Measurements from ENCODE around the gene CTTN. TPM values are rescaled to one million over a fixed set of nuclear protein-coding genes. Genes with fewer than 3 reads are reported as not detected.

The CTTN gene
- total and polyA plus RNA-seq, 9 of the 15 experiments (the other 6 are each of a cell fraction or from before 2014, with no cell fraction given) = 9.9 to 158 (median 99.7) TPM

DNA sequence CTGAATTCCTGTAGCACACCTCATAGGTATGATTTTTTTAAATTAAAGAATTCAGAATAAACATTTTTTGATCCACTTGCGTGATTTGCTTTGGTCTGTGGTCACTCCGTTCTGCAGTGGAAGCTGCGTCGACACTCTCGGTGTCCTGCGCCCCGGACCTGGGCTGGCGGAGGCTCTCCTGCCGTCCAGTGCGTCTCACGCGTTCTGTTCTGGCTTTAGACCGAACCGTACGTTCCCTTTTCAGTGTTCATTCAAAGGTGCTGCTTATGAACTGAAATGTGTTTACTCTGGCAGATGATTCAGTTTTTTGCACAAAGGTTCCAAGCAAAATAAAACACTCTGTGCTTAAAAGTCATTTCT lies 38.2 kb downstream of the CTTN start:
- Histone ChIP-seq H2AFZ (ENCODE audit: low read depth, low read length) (no peak overlapping the region), H3K9me3 (replicated peaks; ENCODE audit: control insufficient read depth, insufficient read depth, low read depth, low read length) (no peaks in the 10 kb centered on the region), H3K9me1 (ENCODE audit: control insufficient read depth, insufficient read depth, low read length) (no peaks in the 10 kb centered on the region), H3K4me1 (replicated peaks in 1 of 2; ENCODE audit: control insufficient read depth in 2 of 2, insufficient read depth in 2 of 2, low read length in 2 of 2) (peaks cover 0 to 7% of the 10 kb centered on the region in 2 experiments; a peak in 2 of 5 replicates), H3K27ac (ENCODE audit: extremely low read depth, low read depth, low read length) (no peak overlapping the region), H3K27me3 (ENCODE audit: control insufficient read depth in 2 of 2, insufficient read depth in 2 of 2, low read length in 2 of 2) (no peaks in the 10 kb centered on the region), H3K9ac (ENCODE audit: insufficient read depth in 1 of 2, low read depth in 2 of 2, low read length in 2 of 2) (no peak overlapping the region), H3K36me3 (ENCODE audit: control insufficient read depth, insufficient read depth, low read length) (peaks cover 65% of the 10 kb centered on the region; the same call in 2 of the 3 replicates), H4K20me1 (replicated peaks; ENCODE audit: control insufficient read depth, insufficient read depth, low read length) (no peaks in the 10 kb centered on the region), H3K4me2 (ENCODE audit: insufficient read depth, low read length) (no peak overlapping the region), H3K79me2 (ENCODE audit: control insufficient read depth, insufficient read depth, low read length) (no peaks in the 10 kb centered on the region), H3K4me3 (no peak overlapping the region)
- ChIA-PET CTCF (ENCODE audit: low intra/inter-chr PET ratio) (no interaction called here), POLR2A (interaction anchor here (1.4 kb wide), 1 partner anchor 13 kb away, joined by 5 read pairs; no protein-coding TSS in a partner anchor)
- FAIRE-seq = no peak
- BruUV-seq (replicated peaks) = no TSS peak
- TF ChIP-seq RBM34 (IDR thresholded peaks at IDR 0.05; ENCODE audit: borderline replicate concordance, insufficient read depth, low read length) = no peak
- TF ChIP-seq PYGO2 (tag; IDR thresholded peaks at IDR 0.05) = no peak
- no peak for TF ChIP-seq HNRNPUL1 (IDR thresholded peaks at IDR 0.05; ENCODE audit: low read length)
- no peak for TF ChIP-seq ZNF766 (CRISPR knock-in tag; conservative IDR thresholded peaks at IDR 0.05)
- TF ChIP-seq PML (IDR thresholded peaks at IDR 0.05; ENCODE audit: low read length) = no peak
- no peak for TF ChIP-seq KLF16 (IDR thresholded peaks at IDR 0.05)
- TF ChIP-seq NR3C1 (CRISPR knock-in tag; IDR thresholded peaks at IDR 0.05) = no peak
- no peak for TF ChIP-seq ATF1 (CRISPR knock-in tag; IDR thresholded peaks at IDR 0.05)
- TF ChIP-seq ATF1 (tag; IDR thresholded peaks at IDR 0.05) = no peak
- no peak for TF ChIP-seq SP2 (IDR thresholded peaks at IDR 0.05; ENCODE audit: extremely low read depth, low read depth, low read length, poor library complexity, severe bottlenecking)
- no peak for TF ChIP-seq ZNF384 (IDR thresholded peaks at IDR 0.05; ENCODE audit: low read depth, low read length)
- no peak for TF ChIP-seq GTF2F1 (IDR thresholded peaks at IDR 0.05; ENCODE audit: low read depth, low read length)
- TF ChIP-seq VEZF1 (CRISPR knock-in tag; IDR thresholded peaks at IDR 0.05) = no peak
- TF ChIP-seq ZNF785 (CRISPR knock-in tag; IDR thresholded peaks at IDR 0.05) = no peak
- TF ChIP-seq U2AF2 (optimal IDR thresholded peaks at IDR 0.05; ENCODE audit: low read depth, low read length) = no peak
- no peak for TF ChIP-seq CCAR2 (IDR thresholded peaks at IDR 0.05; ENCODE audit: low read depth, low read length)
- intact Hi-C loops (cut with micrococcal nuclease) (no loop called here), in situ Hi-C loops (cut with MboI) (no loop called here)
- ATAC-seq = no peak
- 95% methylated on average over 15 of the region's 15 CpGs for WGBS (ENCODE audit: insufficient coverage, low coverage, missing lambda C conversion rate)
- no peak for DNase-seq (ENCODE audit: extremely low read depth in 1 of 4, low spot score in 3 of 4)

Measured in K562 (cell line).